Fibroblast of skin of scalp (primary cell): ENCODE results near the gene TAF3. TPM values are rescaled to one million over a fixed set of nuclear protein-coding genes. Genes with fewer than 3 reads are reported as not detected.
"Not testable (repeated sequence)": the region's sequence is repeated elsewhere in the genome, so short reads cannot be mapped to it uniquely, and the experiment has no call there.

Source experiments
- DNase-seq: peaks from one replicate; pipeline ENCODE4 v3.0.0-alpha.2; 2013
- polyA plus RNA-seq, 2 experiments: library from polyadenylated mRNA; unstranded; fragments of 120-200 nt; gene quantifications; one replicate each; pipeline ENCODE4 v1.2.1, GENCODE V29; 2013; ENCODE audit not compliant: insufficient read length in 2 of 2

Gene TAF3, protein sequence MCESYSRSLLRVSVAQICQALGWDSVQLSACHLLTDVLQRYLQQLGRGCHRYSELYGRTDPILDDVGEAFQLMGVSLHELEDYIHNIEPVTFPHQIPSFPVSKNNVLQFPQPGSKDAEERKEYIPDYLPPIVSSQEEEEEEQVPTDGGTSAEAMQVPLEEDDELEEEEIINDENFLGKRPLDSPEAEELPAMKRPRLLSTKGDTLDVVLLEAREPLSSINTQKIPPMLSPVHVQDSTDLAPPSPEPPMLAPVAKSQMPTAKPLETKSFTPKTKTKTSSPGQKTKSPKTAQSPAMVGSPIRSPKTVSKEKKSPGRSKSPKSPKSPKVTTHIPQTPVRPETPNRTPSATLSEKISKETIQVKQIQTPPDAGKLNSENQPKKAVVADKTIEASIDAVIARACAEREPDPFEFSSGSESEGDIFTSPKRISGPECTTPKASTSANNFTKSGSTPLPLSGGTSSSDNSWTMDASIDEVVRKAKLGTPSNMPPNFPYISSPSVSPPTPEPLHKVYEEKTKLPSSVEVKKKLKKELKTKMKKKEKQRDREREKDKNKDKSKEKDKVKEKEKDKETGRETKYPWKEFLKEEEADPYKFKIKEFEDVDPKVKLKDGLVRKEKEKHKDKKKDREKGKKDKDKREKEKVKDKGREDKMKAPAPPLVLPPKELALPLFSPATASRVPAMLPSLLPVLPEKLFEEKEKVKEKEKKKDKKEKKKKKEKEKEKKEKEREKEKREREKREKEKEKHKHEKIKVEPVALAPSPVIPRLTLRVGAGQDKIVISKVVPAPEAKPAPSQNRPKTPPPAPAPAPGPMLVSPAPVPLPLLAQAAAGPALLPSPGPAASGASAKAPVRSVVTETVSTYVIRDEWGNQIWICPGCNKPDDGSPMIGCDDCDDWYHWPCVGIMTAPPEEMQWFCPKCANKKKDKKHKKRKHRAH
- polyA plus RNA-seq (2013, experiment 1 of 2; ENCODE audit: insufficient read length): 5.8 TPM
- 6.4 TPM for polyA plus RNA-seq (2013, experiment 2 of 2; ENCODE audit: insufficient read length)

GRCh38 chr10:7818295-7819120 is at the start of gene TAF3:
Gene TAF3 (plus strand): TSS chr10:7818505. CDS start chr10:7818710, 205 bp downstream.
- peak; percentile 87 for DNase-seq

GRCh38 chr10:7773845-7774801 is 44.2 kb upstream of the TAF3 start:
- no peak for DNase-seq

GRCh38 chr10:7776777-7777176 is 41.5 kb upstream of the TAF3 start:
- no peak for DNase-seq

DNA sequence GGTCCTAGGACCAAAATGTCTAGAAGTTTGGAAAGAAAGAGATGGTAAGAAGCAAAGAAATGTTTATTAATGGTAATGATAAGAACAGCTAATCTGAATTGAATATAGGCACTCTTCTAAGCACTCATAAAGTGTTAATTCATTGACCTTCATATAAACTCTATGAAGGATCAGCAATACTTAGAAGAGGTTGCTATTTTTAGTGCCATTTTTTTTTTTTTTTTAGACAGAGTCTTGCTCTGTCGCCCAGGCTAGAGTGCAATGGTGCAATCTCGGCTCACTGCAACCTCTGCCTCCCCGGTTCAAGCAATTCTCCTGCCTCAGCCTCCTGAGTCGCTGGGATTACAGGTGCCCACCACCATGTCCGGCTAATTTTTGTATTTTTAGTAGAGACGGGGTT is 36.1 kb upstream of the TAF3 start:
- not testable (repeated sequence) for DNase-seq

DNA sequence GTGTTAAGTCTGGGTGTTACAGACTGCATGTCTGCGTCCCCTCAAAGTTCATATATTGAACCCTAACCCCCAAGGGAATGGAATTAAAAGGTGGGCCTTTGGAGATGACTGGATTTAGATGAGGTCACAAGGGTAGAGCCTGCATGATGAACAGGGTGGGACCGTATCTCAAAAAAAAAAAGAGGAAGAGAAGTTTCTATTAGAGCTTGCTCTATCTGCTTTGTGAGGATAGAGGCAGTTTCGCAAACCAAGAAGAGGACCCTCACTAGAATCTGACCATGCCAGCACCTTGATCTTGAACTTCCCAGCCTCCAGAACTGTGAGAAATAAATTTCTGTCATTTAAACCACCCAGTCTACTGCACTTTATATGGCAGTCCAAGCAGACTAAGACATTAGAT is 31.9 kb upstream of the TAF3 start:
- no peak for DNase-seq

DNA sequence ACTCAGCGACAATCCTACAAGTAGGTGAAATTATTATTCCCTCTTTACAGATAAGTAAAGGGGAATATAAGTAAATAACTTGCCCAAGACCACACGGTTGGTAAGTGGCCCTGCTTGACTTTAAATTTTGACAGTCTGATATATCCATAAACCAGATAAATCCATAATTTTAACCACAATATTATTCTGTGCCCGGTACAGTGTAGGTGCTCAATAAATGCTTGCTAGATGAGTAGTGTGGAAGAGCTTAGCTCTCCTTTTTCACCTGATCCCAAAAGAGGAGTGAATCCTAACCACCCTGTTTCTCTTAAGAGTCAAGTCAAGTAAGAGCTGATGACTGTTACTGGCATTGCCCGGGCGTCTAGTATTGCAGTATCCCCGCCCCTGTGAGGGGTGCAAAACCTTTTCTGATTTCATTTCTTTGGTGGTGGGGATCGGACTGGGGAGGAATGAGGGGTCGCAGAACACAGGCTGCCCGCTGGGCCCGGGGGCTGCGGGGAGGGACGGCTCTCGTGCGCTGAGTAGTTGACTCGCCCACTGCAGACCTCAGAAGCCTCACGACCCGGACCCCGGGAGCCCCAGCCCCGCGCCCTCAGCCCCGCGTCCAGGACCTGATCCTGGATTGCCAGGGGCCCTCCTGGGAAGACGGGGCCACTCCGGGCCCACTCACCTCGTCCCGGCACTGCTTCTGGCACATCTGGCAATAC is 31.0 kb upstream of the TAF3 start:
- no peak for DNase-seq

DNA sequence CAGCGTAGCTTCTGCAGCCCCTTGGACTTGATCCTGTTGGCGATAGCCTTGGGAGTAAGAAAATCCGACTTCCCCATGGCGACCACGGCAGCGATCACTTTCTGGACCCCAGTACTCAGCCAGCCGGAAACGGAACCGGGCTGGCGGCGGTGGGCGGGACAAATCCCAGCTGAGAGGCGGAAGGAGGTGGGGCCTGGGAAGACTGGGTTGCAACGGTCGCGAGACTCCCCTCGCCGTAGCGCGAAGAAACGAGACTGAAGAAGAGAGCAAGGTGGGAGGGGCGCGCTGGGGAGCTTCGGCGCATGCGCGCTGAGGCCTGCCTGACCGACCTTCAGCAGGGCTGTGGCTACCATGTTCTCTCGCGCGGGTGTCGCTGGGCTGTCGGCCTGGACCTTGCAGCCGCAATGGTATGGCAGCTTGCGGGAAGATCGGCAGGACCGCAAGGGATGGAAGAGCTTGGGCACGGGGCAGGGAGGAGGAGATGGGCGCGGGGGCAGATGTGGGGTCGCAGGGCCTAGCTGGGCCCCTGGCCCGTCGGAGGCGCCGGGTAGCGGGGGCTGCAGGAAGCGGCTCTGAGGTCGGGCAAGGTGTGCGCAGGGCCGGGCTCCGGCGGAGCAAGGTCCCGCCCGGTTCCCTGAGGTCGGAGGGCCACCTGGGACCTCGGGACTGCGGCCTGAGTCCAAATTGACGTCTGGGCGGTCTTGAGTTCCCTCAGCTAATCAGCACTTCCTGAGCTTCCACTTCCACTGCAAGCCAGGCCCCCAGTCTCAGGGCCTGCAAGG is 30.3 kb upstream of the TAF3 start, which contains the start of the genes ATP5F1C and KIN:
Gene ATP5F1C (plus strand): TSS at position 321 of the 782 bp plus-strand sequence. CDS start 31 bp downstream, at position 352.
Gene KIN (minus strand): TSS at position 137 of the 782 bp plus-strand sequence. CDS start 60 bp downstream, at position 77.
- peak; percentile 96 for DNase-seq

DNA sequence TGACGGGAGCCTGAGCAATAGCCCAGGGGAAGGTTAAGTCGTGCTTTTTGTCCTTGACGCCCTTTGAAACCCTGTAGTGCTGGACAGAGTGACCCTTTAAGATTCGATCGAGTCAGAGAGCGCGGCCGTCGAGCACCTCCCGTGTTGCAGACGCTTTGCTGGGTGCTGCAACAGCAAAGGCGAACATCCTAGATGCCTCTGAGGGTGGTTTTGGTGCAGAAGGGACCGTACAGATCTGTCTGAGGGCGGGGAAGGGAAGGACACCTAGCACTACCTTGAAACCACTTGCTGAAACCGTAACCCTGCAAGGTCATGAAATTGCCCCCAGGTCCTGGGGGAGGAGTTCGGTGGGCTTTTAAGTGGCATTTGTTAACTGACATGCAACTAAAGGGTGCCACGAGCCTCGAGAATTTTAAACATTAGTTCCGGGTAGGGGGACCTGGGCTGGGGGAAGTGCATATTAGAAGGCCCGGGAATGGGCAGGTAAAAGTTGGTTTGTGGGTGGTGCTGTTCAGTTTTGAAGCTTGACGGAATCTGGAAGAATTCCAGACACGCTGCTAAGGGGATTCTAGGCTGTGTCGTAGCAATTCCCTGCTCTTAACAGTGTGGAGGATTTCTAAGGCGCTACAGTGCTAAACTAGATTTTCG is 29.5 kb upstream of the TAF3 start:
- peak; percentile 24 for DNase-seq

DNA sequence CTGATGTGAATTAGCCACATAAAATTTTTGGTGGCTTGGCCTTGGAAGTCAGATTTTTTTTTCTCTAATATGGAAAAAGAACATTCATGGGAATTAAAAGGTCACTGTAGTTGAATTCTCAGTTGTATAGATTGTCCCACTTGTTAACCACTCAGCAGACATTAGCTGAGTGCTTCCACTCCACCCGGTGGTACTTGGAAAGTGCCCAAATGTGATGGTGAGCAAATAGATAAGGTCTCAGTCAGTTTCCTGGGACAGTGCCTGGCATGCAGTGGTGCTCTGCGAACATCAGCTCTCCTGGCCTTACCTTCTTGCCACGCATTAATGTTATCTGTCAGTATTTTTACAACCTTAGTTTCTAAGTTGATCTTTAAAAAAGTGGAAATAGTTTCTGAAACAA is 28.9 kb upstream of the TAF3 start:
- DNase-seq: peak; percentile 27

DNA sequence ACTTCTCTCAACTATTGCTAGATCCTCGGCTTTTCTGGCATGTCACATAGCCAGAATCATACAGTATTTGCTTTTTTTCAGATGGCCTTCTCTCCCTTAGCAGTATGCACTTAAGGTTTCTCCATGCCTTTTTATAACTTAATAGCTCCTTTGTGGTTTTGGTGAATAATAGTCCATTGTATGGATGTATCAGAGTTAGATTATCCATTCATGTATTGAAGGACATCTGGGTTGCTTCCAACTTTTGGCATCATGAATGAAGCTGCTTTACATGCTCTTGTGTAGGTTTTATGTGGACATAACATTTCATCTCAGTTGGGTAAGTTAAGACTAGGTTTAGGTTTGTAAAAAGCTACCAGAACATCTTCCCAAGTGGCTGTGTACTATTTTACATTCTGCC is 25.8 kb upstream of the TAF3 start:
- no peak for DNase-seq

- DNase-seq: no peak
Measured at GRCh38 chr10:7794251-7795026, 23.9 kb upstream of the TAF3 start.

- DNase-seq: no peak
Measured at GRCh38 chr10:7795605-7796004, 22.7 kb upstream of the TAF3 start.

DNA sequence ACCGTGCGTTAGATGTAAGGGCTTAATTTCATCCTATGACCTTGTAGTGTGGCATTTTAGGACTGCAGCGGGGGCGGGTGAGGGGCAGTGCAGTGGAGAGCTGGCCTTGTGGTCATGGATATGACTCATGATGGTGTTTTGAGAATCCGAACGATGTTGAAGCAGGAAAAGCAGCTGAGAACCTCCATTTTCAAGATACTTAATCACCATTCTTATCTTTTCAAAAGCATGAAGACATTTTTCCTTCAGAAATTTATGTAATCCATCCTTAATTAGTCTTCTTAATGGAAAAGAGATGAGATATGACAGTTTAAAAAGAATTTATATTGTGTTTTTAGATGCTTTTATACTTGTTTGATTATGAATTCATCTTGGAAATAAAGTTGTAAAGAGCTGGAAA is 20.7 kb upstream of the TAF3 start:
- DNase-seq: peak; percentile 90

DNA sequence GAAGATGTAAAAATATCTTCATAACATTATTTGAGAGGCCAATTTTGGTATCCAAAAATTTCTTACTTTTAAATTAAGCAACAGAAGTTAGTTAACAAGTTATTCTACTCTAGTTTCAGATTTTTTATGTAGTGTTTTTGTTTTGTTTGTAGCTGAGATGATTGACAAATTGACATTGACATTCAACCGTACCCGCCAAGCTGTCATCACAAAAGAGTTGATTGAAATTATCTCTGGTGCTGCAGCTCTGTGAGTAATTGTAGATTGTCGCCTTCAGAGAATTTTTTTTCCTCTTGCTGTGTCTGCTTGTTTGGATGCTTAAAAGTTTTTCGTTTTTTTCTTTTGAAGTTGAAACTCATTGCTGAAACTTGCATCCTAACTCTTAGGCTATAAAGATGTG is 15.7 kb upstream of the TAF3 start:
- no peak for DNase-seq

DNA sequence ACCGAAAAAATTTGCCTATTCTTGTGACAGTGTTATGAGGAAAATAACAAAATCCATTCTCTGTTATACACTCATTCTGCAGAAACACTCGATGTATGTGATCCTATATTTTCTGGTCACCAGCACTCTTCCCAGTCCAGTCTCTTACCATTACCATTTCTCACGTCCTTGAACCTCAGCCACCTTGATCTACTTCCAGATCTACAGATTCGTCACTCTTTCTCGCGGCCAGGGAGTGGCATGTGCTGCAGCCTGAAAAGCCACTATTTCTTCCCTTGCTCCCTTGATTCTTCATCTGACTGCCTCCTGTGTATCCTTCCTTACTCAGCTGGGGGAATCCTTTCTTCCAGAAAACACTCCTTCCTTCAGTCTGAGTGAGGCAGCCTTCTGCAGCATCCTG is 14.1 kb upstream of the TAF3 start:
- no peak for DNase-seq

DNA sequence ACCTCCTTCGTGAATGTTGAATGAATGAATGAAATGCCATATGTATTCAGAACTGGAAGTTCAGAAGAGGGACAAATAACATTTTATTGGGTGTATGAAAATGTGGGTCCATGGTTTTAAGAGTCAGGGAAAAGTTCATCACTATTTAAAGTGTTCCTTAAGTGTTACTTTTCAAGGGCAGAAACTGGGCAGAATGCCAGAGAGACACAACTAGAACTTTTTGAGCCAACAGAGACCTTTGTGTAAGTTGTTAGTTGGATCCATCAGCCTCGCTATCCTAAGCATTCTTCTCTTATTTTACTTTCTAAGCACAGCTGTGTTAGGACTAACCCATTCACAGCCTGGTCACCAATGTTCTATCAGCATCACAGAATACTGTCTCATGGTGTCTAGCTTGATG is 13.6 kb upstream of the TAF3 start:
- no peak for DNase-seq

- DNase-seq: no peak
Measured at GRCh38 chr10:7808686-7809267, 9.5 kb upstream of the TAF3 start.

DNA sequence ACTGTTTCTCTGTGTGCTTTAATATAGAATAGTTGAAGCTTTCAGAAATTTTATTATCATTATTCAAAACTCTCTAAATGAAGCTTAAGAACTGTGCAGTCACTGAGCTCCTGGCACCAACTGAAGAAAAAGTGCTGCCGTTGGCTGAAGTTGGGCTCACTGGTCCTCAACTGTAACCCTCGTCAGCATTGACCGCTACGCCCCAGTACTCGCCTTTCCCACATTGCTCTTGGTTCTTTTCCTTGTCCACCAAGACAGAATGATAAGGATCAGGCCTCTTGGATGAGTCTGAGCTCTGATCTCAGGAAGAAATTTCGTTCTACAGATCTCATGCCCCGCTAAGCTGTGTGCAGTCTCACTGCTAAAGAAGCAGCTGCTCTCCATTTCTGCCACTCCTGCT is 7.9 kb upstream of the TAF3 start:
- no peak for DNase-seq
